NCI-H1694 (cell line): ENCODE results near the gene DUSP1.

Source experiments
- DNase-seq: peaks from one replicate; lab custom pipeline; 2025; lab: John Stamatoyannopoulos, UW

Gene DUSP1

DNA sequence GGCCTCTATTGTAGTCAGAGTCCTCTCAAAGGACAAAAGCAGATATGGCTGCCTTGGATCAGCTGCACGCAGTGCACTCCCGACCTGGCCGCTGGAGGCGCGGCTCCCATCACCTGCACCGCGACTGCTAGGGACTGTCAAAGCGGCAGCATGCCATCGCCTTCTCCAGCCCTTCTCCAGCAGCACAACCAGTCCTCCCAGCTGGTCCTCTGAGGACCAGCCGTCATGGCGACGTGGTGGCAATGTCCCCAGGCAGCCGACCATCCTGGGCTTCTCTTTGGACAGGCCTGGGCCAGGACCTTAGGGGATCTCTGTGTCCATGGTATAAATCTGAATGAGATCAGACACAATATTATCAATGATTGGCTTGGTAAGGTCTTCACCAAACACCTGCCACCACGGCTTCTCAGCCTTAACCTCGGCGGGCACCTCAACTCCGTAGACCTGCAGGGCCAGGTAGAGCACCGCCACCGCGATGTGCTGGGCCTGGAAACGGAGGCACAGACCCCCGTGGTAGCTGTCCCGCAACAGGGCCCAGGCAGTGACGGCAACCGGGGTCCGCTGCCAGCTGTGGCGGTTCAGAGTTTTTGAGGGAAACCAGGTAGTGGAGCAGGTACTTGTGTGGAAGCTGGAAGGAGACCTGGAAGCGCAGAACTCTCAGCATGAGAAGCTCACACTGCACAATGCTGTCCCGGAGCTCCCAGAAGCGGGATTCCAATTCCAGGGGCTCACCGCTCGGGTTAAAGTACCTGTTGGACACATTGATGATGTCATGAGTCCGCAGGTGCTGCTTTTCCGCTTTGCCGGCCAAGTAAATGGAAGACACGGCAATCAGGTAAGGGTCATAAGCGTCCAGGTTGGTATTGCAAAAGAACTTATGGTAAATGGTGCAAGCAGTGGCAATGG, 8.5 kb downstream of the DUSP1 start:
- DNase-seq, result no peak

DNA sequence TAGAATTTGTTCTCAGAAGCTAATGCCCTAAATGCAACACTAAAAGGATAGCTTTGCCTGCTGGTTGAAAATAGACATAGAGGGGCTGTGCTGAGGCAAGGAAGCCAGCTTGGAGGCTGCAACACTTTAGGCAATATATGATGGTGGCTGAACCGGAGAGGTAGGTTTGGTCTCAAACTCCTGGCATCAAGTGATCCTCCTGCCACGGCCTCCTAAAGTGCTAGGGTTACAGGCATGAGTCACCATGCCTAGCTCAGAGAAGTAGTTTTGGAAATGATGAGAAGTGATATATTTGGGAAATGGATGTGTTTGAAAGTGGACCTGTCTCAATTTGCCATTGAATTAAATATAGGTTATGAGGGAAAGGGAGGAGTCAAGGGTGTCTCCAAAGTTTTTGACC, 10.0 kb downstream of the DUSP1 start:
- no peak for DNase-seq

DNA sequence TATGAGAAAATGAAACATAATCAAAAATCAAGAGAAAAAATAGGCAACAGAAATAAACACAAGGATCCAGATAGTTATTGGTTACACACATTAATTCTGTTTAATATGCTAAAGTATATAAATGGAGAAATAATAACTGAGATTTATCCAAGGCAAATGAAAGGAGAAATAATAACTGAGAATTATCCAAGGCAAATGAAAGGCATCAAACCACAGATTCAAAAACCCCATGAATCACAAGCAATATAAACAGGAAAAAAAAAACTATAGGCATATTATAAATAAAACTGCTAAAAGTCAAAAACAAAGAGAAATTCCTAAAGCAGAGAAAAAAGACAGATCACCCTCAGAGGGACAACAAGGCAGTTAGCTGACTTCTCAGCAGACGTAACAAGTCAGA, 10.9 kb downstream of the DUSP1 start:
- DNase-seq, result no peak

DNA sequence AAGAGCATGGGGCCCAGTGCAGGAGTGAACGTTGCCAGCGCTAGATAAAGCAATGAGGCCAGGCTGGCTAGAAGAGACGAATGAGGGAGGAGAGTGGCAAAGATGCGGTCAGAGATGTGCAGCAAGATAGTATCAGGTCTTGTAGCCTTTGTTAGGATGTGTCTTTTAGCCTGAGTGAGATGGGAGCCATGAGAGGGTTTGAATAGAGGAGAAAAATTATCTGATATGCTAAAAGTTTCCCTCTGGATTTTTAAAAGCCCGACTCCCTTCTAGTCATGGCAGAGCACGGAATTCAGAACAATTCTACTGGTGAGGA, 12.2 kb downstream of the DUSP1 start:
- DNase-seq, result no peak

DNA sequence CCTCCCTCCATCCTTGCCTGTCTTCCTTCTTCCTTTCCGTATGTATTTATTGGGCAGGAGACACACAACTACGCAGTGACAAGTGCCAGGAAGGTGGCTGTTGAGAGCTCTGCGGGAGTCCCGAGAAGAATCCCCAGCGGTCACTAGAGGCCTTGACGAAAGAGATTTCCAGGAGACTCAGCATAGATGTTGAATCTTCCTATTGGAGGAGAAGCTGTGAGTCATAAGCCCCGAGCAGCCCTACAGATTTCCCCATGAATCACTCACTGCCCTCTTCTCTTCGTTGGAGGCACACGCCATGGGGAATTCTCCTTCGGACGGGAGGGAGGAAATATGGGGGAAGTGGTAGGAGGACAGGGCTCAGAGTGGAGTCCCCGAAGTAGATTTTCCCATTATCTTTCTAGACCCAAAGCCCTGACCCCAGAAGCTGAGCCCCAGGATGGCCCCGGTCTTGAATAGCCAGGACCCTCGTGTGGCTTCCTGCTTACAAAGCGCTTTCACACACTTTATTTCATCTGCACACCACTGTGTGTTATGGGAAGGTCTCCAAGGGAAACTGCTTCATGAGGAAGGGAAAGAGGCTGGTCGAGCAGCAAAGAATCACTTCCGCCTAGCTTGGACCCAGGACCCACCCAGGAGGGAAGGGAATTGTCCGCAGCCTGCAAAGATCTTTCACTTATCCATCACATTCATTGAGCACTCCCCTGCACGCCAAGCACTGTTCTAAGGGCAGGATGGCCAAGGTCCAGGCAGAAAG, 12.7 kb downstream of the DUSP1 start:
- no peak for DNase-seq

DNA sequence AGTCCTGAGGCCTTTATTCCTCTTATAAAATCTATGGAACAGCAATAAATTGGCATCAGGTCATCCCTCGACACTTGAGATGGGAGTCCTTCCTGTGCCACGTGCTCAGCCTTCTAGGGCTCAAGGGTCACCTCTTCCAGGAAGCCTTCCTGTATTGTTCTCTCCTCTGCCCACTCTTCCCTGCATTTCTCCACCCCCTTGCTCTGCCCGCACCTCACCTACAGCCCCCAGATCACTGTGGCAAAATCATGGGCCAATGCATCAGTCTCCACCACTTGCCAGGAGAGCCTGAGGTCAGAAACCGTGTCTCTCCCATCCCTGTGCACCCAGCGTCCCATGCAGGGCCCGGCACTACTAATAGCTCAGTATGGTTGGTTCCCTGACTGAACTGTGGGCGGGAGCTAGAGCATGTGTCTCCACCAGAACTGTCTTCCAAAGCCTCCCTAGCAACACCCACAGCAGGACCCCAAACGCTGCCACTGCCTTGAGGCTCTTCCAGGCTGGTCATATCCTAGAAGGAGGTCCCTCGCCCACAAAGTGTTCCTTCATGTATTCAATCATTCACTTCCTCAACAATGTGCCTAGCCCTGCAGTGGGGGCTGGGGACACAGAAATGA, 13.5 kb downstream of the DUSP1 start:
- no peak for DNase-seq

DNA sequence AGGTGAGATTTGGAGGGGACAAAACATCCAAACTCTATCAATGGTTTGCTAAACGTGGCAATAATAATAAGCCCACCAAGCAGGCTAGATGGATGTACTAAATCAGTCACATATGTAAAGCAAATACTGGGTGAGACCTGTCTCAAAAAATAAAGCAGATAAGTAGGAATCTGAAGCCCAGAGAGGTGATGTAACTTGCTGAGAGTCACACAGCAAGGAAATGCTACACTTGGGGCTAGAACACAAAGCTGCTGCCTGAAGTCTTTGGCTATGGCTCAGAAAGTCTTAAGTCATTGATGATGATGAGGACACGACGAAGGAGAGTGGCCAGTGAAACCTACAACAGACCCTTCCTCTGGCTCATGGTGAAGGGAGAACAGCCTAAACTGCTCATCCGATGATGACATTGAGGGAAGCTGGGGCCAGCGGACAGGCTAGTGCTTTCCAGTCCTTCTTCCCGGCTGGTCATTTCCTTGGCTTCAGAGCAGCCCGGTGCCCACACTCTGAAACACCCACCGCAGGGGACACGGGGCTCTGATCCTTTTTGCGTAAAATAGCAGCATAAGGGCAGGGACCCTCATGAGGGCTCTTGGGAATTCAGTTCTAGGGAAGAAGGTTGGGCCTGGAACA, 14.1 kb downstream of the DUSP1 start:
- DNase-seq, result no peak

DNA sequence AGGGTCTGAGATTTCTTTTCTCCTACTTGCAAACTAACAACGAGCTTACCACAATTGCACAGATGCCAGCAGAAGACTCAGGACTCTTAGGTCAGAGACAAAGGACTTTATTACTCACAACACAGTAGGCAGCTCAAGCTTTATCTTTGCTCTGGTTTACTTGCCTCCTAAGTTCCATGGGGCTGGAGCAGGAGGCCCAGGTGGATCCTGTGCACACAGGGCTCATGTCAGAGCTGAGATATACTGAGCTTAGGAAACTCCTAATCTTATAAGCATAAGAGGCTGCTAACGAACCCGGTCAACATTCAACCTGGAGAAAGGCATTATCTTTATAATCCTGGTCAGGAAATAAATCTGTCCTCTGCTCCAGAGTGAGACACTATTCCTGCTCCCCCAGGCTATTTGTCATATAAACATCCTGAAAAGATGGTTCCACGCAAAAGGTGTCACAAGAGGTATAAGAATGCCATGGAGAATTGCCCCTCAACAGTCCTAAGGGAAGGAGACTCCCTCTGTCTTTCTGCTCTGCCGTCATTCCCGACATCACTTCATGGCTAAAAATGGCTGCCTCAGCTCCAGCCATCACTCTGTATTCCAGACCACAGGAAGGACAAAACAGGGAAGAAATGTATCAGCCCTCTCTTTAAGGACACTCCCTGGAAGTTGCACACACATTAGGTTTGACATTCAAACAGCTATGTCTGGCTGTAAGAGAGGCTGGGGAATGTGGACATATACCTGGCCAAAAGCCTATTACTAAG, 16.2 kb downstream of the DUSP1 start:
- no peak for DNase-seq

DNA sequence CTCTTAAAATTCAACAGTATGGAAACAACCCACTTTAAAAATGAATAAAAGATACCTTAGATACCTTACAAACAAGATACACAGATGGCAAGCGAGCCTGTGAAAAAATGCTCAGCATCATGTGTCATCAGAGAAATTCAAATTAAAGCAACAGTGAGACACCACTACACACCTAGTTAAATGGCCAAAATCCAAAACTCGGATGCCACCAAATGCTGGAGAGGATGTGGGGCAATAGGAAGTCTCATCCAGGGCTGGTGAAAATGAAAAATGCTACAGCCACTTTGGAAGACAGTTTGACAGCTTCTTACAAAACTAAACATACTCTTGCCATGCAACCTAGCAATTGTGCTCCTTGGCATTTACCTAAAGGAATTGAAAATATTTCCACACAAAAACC, 17.9 kb downstream of the DUSP1 start:
- DNase-seq, result no peak

DNA sequence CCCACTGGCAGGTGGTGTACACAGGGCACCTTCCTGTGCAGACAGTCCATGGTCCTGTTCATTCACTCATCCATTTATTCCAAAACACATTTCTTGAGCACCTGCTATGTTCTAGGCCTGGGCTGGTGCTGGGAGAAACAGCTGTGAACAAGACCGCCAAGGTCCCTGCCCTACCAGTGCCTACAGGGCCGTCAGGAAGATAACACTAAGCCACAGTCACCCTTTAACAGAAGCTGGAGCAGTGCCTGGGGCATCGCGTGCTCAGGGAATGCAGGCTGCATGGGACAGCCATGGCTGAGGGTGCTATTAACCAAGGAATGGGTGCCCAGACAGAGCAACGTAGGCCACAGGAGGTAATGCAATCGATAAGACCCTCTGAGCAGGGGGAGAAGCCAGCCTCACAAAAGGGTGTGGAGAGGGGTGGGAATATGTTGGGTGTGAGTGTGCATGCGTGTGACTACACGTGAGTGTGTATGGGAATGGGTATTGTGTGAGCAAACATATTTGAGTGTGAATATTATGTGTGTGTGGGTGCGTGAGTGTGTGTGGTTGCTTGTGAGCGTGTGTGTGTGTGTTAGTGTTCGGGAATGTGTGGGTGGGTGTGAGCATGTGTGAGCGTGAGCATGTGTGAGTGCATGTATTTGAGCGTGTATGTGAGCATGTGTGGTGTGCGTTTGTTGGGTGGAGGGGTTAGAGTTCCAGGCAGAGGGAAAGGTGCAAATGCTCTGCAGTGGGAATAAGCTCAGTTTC, 19.1 kb downstream of the DUSP1 start:
- no peak for DNase-seq

DNA sequence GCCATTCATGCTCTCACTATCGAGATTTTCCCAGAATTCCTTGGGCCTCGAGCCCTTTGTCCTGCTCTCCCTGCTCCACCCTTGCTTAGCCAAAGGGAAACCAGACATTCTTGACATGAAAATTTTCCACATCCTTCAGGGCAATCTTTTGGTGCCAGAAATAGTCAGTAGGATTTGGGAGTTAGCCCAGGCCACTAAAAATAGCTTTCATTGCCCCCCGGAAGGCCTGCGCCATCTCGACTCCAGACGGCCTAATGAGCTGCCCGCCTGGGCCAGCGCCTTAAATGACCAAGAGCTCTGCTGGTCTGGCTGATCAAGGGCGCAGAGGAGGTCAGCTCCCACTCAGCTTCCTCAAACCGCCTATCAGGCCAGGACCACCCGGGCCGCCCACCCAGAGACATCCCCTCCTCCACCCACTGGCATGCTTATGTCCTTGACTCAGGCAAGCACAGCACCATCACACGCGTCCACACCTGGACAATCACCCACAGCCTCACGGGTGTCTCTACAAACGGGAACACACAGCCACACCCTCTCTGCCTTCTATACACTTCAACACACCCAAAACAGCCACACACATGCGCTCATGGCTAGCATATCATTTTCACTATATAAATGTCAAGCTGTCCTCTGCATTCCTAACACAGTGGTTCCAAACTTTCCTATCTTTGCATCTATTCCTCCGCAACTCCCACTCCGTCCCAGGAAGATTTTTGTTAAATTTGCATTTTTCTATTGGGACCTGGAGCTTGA, 20.9 kb downstream of the DUSP1 start:
- no peak for DNase-seq

DNA sequence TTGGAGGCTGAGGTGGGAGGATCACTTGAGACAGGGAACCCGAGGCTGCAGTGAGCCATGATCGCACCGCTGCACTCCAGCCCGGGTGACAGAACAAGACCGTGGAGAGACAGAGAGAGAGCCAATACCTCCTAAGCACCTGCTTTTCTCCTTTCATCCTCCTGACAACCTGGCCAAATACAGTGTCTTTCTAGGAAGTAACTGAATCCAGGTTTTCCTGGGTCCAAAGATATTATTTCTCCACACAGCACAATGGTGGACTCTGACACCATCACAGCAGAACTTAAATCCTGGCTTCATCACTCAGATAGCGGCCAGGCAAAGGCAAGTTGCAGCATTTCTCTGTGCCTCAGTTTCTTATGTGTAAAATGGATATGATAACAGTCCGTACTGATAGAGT, 21.9 kb downstream of the DUSP1 start:
- DNase-seq, result no peak

DNA sequence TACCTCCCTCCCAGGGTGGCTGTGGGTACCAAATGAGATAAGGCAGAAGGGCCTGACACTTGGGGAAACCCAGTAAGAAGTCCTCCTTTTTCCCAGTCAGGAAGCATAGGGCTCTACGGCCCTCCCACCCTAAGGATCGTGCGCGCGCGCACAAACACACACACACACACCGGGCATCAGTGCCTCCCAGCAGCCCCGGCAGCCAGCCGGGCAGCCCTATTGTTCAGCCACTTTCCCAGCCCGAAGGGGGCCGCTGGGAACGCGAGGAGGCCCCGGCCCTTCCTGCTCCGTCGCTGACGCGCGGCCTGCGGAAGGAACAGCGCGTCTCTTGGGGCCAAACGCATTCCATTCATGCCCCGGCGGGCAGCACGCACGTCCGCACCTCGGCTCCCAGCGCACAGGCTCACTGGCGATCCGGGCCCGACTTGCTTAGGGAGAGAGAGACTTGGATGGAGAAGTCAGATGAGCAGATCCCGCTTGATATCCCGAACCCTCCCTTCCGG, 22.6 kb downstream of the DUSP1 start:
- DNase-seq, result no peak

DNA sequence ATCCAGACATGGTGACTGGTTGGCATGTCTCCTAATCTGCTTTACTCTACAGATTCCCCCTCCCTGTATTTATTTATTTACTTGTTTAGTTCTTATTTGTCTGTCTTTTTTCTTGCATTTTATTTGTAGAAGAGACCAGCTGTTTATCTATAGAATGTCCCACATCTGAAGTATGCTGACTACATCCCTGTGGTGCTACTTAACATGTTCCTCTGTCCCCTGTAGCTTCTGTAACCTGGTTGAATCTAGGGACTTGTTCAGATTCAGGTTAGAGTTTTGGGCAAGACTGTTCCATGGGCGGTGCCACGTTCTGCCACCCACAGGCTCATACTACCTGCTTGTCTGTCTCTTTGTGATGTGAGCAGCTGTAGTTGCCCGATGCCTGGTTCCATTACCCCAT, 23.5 kb downstream of the DUSP1 start:
- DNase-seq, result no peak

DNA sequence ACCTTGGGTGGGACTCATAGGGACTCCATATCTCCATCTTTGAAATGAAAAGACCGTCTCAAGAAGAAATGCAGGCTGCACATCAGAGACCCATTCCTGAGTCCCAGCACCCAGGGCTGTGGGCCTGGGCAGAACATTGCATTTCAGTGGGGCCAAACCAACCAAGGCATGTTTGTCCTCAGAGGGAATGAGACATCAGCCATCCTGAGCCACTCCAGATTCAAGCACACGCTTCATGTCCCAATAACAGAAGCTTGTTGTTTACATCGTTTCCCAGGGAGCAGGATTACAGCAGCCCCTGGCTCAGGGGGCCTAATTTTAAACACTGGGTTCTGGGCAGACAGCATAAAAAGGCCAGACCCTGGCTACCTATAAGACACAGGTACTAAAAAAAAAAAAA, 24.3 kb downstream of the DUSP1 start:
- DNase-seq, result no peak

DNA sequence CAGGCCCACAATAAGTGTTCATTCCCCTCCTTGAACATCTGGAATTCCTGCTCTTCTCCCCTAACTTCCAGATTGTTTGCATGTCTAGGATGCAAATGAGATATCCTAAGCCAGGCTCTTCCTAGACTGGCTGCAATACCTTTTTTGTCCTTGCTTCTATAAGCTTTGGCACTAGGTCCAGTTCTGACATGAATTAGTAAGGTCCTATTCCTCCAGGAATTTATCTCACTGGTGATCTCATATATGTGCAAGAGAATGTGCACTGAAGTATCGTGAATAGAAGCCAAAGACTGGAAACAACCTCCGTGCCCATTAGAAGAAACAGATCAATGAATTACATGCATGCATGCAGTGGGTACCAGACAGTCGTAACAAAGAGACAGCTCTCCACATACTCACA, 25.2 kb downstream of the DUSP1 start:
- no peak for DNase-seq

DNA sequence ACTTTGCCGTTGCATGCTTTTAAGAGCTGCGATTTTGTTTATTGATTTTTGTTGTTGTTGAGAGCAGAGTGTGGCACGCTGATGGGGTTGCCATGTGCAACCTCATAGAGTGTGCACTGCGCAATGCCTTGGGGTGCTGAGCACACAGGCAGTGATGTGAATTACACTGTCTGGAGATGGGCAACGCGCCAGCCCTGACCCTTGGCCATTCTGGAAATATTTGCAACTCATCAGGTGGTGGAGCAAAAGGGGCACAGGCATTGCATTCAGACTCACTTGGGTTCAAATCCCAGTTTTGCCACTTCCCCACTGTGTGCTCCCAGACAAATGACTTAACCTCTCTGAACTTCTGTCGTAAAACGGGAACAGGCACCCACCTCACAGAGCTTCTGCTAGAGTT, 25.6 kb downstream of the DUSP1 start:
- no peak for DNase-seq

DNA sequence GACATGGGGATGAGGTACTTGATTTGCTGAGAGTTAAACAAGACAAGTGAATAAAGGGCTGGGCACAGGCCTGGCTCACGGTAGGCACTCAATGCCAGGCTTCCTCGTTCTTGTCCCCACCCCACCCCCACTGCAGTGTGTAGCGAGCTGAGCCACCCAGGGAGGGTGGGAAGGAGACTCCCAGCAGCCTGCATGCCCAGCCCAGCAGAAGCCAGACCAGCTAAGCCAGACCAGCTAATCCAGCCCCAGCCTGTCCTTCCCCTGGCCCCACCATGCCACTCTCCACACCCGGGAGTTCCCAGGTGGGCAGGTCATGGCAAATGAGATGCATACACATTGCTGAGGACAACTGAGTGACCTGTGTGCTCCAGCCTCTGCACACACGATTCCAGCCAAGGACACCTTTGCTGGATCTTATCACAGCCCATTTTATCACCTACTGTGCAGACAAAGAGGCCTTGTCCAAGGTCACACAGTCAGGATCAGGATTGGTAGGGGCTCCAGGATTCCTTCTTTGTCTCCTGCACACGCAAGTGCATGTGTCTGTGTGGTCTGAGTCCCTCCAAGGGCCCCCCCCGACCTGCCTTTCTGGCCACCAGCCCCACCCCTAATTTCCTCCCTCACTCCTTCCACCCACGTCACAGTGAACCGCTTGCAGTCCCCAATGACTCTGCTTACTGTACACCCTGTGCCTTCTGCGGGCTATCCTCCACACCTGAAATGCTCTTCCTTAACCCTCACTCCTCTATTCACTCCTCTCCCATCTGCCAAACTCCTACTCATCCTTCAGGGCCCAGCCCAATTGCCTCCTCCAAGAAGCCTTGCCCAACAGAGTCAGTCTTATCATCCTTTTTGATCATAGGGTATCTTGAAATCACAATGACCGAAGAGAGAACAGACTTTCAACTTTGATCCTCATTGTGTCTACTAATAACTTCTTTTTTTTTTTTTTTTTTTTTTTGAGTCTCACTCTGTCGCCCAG, 26.6 kb downstream of the DUSP1 start:
- DNase-seq, result no peak
